PC-9 (cell line): ENCODE data around the gene RAB11FIP4.

Source experiments
- EZH2 ChIP-seq: fragments of 200-600 bp; sonication (generic); IDR thresholded peaks from 2 replicates; pipeline ENCODE4 v1.8.0; 2017; ENCODE audit warnings: antibody characterized with exemption, low read depth
- TF ChIP-seq, protein P1 (sequence below): fragments of 200-600 bp; sonication (generic); conservative IDR thresholded peaks from 2 replicates; pipeline ENCODE4 v1.6.1; 2017; ENCODE audit warnings: mixed run types, antibody characterized with exemption, mild to moderate bottlenecking, moderate library complexity

DNA sequence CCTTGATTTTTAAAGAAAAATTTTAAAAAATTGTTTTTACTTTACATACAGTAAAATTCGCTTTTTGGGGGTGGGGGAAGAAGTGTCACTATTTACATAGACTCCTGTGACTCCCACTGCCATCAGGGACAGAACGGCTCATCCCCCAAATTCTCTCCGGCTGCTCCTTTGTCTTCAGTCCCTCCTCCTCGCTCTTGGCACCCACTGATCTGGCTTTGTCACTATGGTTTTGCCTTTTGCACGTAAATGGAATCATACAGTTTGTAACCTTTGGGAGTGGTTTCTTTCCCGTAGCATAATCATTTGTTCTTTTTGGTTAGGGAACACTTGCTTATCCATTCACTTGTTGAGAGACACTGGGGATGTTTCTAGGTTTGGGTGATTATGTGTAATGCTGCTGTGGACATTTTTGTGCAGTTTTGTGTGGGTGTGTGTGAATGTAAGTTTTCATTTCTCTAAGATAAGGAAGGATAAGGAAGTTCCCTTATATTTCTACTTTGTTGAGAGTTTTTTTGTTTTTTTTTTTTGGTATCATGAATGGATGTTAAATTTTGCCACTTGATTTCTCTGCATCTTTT lies 27.4 kb downstream of the RAB11FIP4 start:
- TF ChIP-seq, protein P1, sequence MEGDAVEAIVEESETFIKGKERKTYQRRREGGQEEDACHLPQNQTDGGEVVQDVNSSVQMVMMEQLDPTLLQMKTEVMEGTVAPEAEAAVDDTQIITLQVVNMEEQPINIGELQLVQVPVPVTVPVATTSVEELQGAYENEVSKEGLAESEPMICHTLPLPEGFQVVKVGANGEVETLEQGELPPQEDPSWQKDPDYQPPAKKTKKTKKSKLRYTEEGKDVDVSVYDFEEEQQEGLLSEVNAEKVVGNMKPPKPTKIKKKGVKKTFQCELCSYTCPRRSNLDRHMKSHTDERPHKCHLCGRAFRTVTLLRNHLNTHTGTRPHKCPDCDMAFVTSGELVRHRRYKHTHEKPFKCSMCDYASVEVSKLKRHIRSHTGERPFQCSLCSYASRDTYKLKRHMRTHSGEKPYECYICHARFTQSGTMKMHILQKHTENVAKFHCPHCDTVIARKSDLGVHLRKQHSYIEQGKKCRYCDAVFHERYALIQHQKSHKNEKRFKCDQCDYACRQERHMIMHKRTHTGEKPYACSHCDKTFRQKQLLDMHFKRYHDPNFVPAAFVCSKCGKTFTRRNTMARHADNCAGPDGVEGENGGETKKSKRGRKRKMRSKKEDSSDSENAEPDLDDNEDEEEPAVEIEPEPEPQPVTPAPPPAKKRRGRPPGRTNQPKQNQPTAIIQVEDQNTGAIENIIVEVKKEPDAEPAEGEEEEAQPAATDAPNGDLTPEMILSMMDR = no peak
- no peak for TF ChIP-seq EZH2
